SJCRH30 (cell line): Measurements from ENCODE around the gene CCDC174. TPM values are rescaled to one million over a fixed set of nuclear protein-coding genes. Genes with fewer than 3 reads are reported as not detected.
"Not testable (repeated sequence)": the region's sequence is repeated elsewhere in the genome, so short reads cannot be mapped to it uniquely, and the experiment has no call there.

Experiments used
- DNase-seq, 2 experiments: peaks; one replicate each; pipeline ENCODE4 v3.0.0-alpha.2; 2015 to 2020
- H3K27ac ChIP-seq: fragments of 250-450 bp; sonication (Bioruptor Pico); 2 replicates; pipeline ENCODE4 v1.5.1; 2020; ENCODE audit warnings: mild to moderate bottlenecking, moderate library complexity
- H3K27me3 ChIP-seq: fragments of 250-450 bp; sonication (Bioruptor Pico); 2 replicates; pipeline ENCODE4 v1.5.1; 2020; ENCODE audit warnings: mild to moderate bottlenecking, moderate library complexity
- H3K36me3 ChIP-seq: fragments of 250-450 bp; sonication (Bioruptor Pico); 2 replicates; pipeline ENCODE4 v1.5.1; 2020; ENCODE audit warnings: mild to moderate bottlenecking, moderate library complexity
- H3K4me1 ChIP-seq: fragments of 250-450 bp; sonication (Bioruptor Pico); 2 replicates; pipeline ENCODE4 v1.5.1; 2020; ENCODE audit warnings: mild to moderate bottlenecking, moderate library complexity
- H3K4me3 ChIP-seq: fragments of 250-450 bp; sonication (Bioruptor Pico); 2 replicates; pipeline ENCODE4 v1.5.1; 2020; ENCODE audit warnings: mild to moderate bottlenecking, moderate library complexity
- H3K9me3 ChIP-seq: fragments of 250-450 bp; sonication (Bioruptor Pico); replicated peaks from 2 replicates; pipeline ENCODE4 v1.5.1; 2020; ENCODE audit warnings: mild to moderate bottlenecking, moderate library complexity
- total RNA-seq: library from RNA; depleted of rRNA; stranded (reverse); fragments of >200 nt; shearing (Covaris generic); gene quantifications from 2 replicates; pipeline ENCODE4 v1.2.3, GENCODE V29; 2014

Gene CCDC174
- total RNA-seq, 1 experiment from 2014 or later, result 16.6 TPM

- Histone ChIP-seq H3K4me1 (no peaks in the 10 kb centered on the region), H3K9me3 (no peaks in the 10 kb centered on the region), H3K4me3 (no peak overlapping the region), H3K36me3 (no peaks in the 10 kb centered on the region), H3K27ac (no peak overlapping the region), H3K27me3 (peaks cover 23% of the 10 kb centered on the region)
- DNase-seq, result peak; percentile 61 to 72
These were observed 17.6 kb upstream of the CCDC174 start for GRCh38 chr3:14633819-14634424.

- Histone ChIP-seq H3K36me3 (no peaks in the 10 kb centered on the region), H3K4me3 (no peak overlapping the region), H3K27me3 (peaks cover 20% of the 10 kb centered on the region), H3K27ac (no peak overlapping the region), H3K4me1 (no peaks in the 10 kb centered on the region), H3K9me3 (no peaks in the 10 kb centered on the region)
- no peak for DNase-seq
These were observed 16.7 kb upstream of the CCDC174 start for GRCh38 chr3:14634763-14635400.

DNA sequence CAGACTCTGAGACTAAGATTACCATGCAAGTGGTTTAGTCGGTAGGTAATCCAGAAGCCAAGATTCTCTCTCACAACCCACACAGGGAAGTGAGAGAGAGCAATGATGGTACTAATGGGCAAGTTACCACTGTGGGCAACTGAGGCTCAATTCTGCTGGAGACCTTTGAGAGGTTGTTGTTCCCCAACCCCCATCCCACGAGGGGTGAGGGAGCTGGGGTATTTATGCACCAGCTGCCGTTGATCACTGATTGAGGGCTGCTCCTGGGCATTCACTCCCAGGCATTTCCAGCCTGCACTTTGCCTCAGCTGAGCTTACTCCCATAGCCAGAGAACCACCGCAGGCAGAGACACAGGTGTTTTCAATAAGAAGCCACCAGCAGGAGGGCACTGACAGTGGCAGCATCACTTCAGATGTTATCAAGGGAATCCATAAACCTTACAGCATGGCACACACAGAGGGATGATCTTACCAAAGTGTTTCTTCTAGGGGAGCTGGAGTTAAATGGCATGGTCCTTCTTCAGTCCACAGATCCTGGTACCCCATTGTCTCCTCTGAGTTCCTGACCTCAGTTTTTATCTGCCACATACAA is 15.0 kb upstream of the CCDC174 start:
- no peaks in the 10 kb centered on the region for H3K36me3 ChIP-seq
- H3K4me1 ChIP-seq, result no peaks in the 10 kb centered on the region
- no peak overlapping the region for H3K4me3 ChIP-seq
- H3K9me3 ChIP-seq, result no peaks in the 10 kb centered on the region
- H3K27me3 ChIP-seq, result peaks cover 18% of the 10 kb centered on the region
- DNase-seq, result no peak
- no peak overlapping the region for H3K27ac ChIP-seq

GRCh38 chr3:14640157-14640562 is 11.4 kb upstream of the CCDC174 start:
- Histone ChIP-seq H3K36me3 (no peaks in the 10 kb centered on the region), H3K4me1 (no peaks in the 10 kb centered on the region), H3K9me3 (no peaks in the 10 kb centered on the region), H3K27me3 (peaks cover 19% of the 10 kb centered on the region), H3K4me3 (no peak overlapping the region), H3K27ac (no peak overlapping the region)
- DNase-seq, result no peak

GRCh38 chr3:14640734-14641133 is 10.8 kb upstream of the CCDC174 start:
- peaks cover 22% of the 10 kb centered on the region for H3K27me3 ChIP-seq
- DNase-seq, result no peak
- no peaks in the 10 kb centered on the region for H3K36me3 ChIP-seq
- H3K4me3 ChIP-seq, result no peak overlapping the region
- H3K9me3 ChIP-seq, result no peaks in the 10 kb centered on the region
- H3K27ac ChIP-seq, result no peak overlapping the region
- H3K4me1 ChIP-seq, result no peaks in the 10 kb centered on the region

DNA sequence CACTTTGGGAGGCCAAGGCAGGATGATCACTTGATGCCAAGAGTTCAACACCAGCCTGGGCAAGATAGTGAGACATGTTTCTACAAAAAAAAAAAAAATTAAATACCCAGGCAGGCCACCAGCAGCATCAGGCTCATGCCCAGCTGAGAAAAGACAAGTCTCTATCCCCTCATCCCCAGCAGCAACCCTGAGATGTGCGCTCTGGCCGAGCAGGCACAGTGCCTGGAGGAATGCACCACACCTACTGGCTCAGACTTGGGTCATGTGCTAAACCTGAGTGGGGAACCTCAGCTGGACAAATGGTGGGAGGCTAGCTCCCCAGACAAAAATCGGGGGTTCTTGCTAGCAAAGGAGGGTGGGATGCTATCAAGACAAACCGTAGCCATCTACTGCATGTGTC is 10.2 kb upstream of the CCDC174 start:
- no peaks in the 10 kb centered on the region for H3K4me1 ChIP-seq
- DNase-seq, result no peak
- H3K36me3 ChIP-seq, result no peaks in the 10 kb centered on the region
- peaks cover 25% of the 10 kb centered on the region for H3K27me3 ChIP-seq
- H3K9me3 ChIP-seq, result no peaks in the 10 kb centered on the region
- no peak overlapping the region for H3K27ac ChIP-seq
- no peak overlapping the region for H3K4me3 ChIP-seq

- H3K27me3 ChIP-seq, result peaks cover 16% of the 10 kb centered on the region
- no peaks in the 10 kb centered on the region for H3K4me1 ChIP-seq
- H3K27ac ChIP-seq, result no peak overlapping the region
- no peak overlapping the region for H3K4me3 ChIP-seq
- no peaks in the 10 kb centered on the region for H3K9me3 ChIP-seq
- no peak for DNase-seq
- no peaks in the 10 kb centered on the region for H3K36me3 ChIP-seq
These were observed 6.1 kb upstream of the CCDC174 start for GRCh38 chr3:14645453-14645852.

DNA sequence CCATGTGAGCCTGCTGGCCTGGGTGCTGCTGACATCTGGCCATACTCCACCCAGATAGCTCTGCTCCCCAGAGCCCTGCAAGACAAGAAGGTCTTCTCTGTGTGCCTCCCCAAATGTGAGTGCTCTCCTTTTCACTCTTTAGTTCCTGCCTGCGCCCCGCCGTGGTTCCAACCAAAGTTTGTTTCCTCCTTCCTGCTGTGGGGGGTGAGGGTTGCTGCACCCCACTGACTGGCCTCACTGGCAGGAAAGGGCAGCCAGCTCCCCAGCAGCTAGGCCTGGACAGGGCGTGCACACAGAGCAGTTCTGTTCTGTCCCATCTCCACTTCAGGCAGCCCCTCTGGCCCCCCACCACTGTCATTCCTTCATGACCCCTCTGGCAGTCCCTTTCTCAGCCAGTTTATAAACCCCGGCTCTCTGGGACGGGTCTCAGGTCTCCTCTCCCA is 5.4 kb upstream of the CCDC174 start:
- Histone ChIP-seq H3K4me3 (no peak overlapping the region), H3K9me3 (no peaks in the 10 kb centered on the region), H3K4me1 (no peaks in the 10 kb centered on the region), H3K27ac (no peak overlapping the region), H3K36me3 (no peaks in the 10 kb centered on the region), H3K27me3 (peaks cover 15% of the 10 kb centered on the region)
- DNase-seq, result no peak

- H3K36me3 ChIP-seq, result no peaks in the 10 kb centered on the region
- H3K27ac ChIP-seq, result no peak overlapping the region
- no peaks in the 10 kb centered on the region for H3K4me1 ChIP-seq
- H3K9me3 ChIP-seq, result no peaks in the 10 kb centered on the region
- peaks cover 15% of the 10 kb centered on the region for H3K27me3 ChIP-seq
- H3K4me3 ChIP-seq, result no peak overlapping the region
- DNase-seq, result no peak
These were observed 4.8 kb upstream of the CCDC174 start for GRCh38 chr3:14646589-14647413.

DNA sequence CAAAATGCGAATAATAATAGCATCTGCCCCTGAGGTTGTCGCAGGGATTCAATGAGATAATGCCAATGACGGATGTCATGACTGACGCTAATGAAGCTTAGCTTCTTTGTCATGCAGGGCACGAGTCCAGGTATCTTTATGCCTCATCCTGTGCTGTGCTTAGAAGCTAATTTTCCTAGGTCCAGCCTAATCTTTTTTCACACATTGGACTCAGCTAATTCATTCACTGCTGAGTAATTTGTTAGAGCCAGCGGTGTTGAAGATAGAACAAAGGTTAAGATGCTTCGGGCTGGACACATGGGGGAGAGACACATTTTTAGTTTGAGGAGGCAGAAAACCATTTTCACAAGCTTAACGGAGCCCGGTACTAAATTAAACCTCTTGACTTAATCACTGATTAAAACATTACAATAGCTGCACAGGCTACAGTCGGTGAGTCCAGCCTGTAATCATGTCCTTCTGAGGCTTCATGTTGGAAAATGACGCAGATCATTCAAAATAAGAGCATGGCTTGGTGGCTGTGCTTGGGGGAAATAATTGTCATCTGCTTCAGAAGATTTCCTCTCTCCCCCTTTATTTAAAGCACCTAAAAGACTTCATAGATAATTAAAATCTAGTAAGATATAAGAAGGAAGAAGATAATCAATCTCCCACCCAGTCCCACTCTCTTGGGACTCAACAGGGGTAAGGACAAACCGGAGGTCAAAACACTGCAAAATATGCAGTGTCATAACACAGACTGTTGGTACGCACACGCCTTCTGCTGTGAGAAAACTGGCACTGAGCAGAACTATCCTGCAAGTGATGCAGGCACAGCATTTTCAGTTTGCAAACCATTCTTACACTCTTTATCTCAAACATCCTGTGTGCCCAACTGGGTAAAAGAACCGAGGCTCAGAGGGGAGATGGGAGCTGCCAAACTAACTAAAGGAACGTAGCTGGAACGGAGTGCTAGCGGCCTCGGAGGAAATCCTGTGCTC is 3.3 kb upstream of the CCDC174 start:
- Histone ChIP-seq H3K4me3 (no peak overlapping the region), H3K9me3 (no peaks in the 10 kb centered on the region), H3K4me1 (0 out of 2 replicates have a peak, but pooled peaks cover 6% of the 10 kb centered on the region), H3K36me3 (no peaks in the 10 kb centered on the region), H3K27me3 (peaks cover 8% of the 10 kb centered on the region), H3K27ac (no peak overlapping the region)
- DNase-seq, result no peak

GRCh38 chr3:14649466-14649865 is 2.1 kb upstream of the CCDC174 start:
- DNase-seq, result no peak
- no peaks in the 10 kb centered on the region for H3K9me3 ChIP-seq
- H3K4me3 ChIP-seq, result no peak overlapping the region
- H3K27ac ChIP-seq, result no peak overlapping the region
- H3K4me1 ChIP-seq, result 0 out of 2 replicates have a peak, but pooled peaks cover 6% of the 10 kb centered on the region
- peaks cover 8% of the 10 kb centered on the region; the same call in 1 of the 2 replicates for H3K27me3 ChIP-seq
- H3K36me3 ChIP-seq, result peaks cover 4% of the 10 kb centered on the region

- 0 out of 2 replicates have a peak, but pooled peaks cover 6% of the 10 kb centered on the region for H3K4me1 ChIP-seq
- no peak for DNase-seq
- H3K4me3 ChIP-seq, result no peak overlapping the region
- H3K9me3 ChIP-seq, result no peaks in the 10 kb centered on the region
- peaks cover 6% of the 10 kb centered on the region for H3K36me3 ChIP-seq
- peaks cover 7% of the 10 kb centered on the region; the same call in 1 of the 2 replicates for H3K27me3 ChIP-seq
- H3K27ac ChIP-seq, result no peak overlapping the region
These were observed 1.4 kb upstream of the CCDC174 start for GRCh38 chr3:14650193-14650592.

DNA sequence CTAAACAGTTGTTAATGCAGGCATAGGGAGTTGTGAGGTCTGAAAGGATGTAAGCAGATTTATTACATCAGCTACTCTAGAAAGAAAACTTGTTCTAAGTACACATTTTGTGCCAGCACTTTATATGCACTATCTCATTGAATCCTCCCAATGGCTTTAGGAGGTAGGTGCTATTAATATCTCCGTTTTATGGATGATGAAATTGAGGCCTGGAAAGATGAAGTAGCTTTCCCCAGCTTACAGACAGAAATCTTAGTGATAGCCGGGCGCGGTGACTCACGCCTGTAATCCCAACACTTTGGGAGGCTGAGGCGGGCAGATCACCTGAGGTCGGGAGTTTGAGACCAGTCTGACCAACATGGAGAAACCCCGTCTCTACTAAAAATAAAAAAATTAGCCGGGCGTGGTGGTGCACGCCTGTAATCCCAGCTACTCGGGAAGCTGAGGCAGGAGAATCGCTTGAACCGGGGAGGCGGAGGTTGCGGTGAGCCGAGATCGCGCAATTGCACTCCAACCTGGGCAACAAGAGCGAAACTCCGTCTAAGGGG is 872 bp downstream of the CCDC174 start:
- Histone ChIP-seq H3K27ac (peak overlapping the region; percentile 42), H3K36me3 (peaks cover 20% of the 10 kb centered on the region), H3K4me3 (peak overlapping the region; percentile 77)
- not testable (repeated sequence) for H3K4me1 ChIP-seq, H3K27me3 ChIP-seq, H3K9me3 ChIP-seq, DNase-seq

DNA sequence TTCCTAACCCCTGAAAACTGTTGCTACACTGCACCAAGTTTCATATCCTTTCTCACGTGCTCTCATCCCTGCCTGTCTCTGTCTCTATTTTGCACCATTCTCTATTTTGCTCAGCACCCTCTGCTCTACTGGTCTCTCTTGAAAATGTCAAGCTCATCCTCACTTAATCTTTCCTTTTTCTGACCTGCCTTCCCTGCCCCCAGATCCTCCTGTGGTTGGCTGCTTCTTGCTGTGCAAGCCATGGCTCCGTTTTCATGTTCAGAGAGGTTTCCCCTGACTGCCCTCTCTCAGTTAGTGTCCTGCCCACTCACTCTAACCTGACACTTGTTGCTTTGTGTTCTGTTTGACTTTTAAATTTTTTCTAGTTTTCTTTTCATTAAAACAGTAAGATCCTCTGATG is 6.0 kb downstream of the CCDC174 start:
- H3K9me3 ChIP-seq, result no peaks in the 10 kb centered on the region
- H3K36me3 ChIP-seq, result peaks cover 62% of the 10 kb centered on the region
- H3K27me3 ChIP-seq, result no peaks in the 10 kb centered on the region
- no peak overlapping the region for H3K27ac ChIP-seq
- 0 out of 2 replicates have a peak, but pooled peaks cover 3% of the 10 kb centered on the region for H3K4me1 ChIP-seq
- H3K4me3 ChIP-seq, result no peak overlapping the region
- DNase-seq, result no peak
